ENCODE results near the gene PAM. TPM values are rescaled to one million over a fixed set of nuclear protein-coding genes. Genes with fewer than 3 reads are reported as not detected.
"Not testable (repeated sequence)": the region's sequence is repeated elsewhere in the genome, so short reads cannot be mapped to it uniquely, and the experiment has no call there.

PAM gene
- total RNA-seq, 6 experiments from 2014 or later: 10.9 to 22.7 (median 16.8) TPM

DNA sequence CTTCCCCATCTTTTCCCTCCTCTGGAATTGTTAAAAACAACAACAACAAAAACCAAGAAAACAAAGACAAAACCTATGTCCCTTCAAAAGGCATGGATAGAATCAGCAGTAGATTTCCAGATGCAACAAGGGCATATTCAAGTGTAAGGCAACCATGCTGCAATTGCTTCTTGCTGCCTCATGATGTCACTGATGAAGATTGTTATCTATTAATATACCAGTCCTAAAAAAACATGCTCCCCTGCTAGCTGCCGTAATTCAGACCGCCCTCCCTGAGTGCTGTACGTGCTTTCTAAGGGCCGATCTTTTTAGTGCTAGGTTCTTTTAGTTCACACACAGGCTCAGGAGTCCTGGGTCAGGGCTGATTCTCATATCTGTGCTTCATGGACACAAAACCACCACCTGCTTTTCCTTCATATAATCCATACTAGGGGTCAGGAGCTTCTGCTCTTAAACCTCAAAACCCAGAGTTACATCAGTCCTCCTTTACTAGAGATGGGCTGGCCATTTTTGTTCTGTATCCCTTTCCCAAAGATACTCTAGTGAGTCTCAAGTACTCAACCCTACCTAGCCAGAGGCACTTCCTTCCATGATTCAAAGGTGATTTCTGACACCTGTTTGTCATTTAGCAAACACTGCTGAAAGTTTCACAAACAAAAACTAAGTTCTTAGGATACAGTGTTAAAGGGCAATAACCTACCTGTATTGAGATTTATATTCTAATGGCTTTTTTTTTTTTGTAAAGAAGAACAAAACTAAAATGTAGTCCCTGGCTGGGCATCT, 282.8 kb downstream of the PAM start:
- Histone ChIP-seq H3K36me3 (no peaks in the 10 kb centered on the region), H3K27ac (no peak overlapping the region), H3K4me1 (no peaks in the 10 kb centered on the region), H3K9me3 (no peaks in the 10 kb centered on the region), H3K4me3 (no peak overlapping the region), H3K27me3 (no peaks in the 10 kb centered on the region)
- no peak for DNase-seq
- WGBS (ENCODE audit: insufficient coverage, low coverage, low lambda C conversion rate, missing lambda C conversion rate): 88% methylated on average over 4 of the region's 4 CpGs
- TF ChIP-seq POLR2A (IDR thresholded peaks at IDR 0.05): no peak
- no peak for TF ChIP-seq CTCF (IDR thresholded peaks at IDR 0.05)
- intact Hi-C loops (cut with DNase I): no loop called here
- ATAC-seq: no peak

DNA sequence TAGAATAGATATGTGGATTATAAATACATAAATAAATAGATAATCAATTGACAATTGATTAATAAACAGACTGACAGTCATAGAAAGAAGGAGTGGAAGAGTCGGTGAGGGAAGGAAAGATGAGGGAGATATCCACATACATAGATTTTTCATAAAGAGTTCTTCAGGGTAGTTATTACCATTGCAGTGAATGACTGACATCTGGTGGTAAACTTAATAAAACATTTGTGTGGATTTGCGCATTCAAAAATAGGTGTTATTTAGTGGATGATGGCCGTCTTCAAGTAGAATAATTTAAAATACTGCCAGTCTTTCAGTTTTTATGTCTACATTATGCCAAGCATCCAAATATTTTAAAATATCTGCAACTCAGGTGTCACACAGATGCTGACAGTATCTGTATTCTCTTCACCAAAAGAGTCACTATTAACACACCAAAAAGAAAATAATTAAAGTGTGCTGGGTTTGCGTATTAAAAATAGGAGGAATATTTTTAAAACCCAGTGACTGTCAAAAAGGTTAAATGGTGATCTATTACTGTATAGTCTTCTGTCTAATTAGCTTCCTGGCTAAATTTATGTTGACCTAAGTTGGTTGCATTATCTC, 286.1 kb downstream of the PAM start:
- Histone ChIP-seq H3K4me3 (no peak overlapping the region), H3K9me3 (no peaks in the 10 kb centered on the region), H3K4me1 (no peaks in the 10 kb centered on the region), H3K27ac (no peak overlapping the region), H3K36me3 (no peaks in the 10 kb centered on the region), H3K27me3 (no peaks in the 10 kb centered on the region)
- intact Hi-C loops (cut with DNase I): no loop called here
- WGBS (ENCODE audit: insufficient coverage, low coverage, low lambda C conversion rate, missing lambda C conversion rate): 24% methylated on average over 4 of the region's 4 CpGs
- TF ChIP-seq CTCF (IDR thresholded peaks at IDR 0.05): peak; percentile 49 to 61 (median 56)
- no peak for TF ChIP-seq POLR2A (IDR thresholded peaks at IDR 0.05)
- peak; percentile 36 to 63 (median 58) for ATAC-seq
- no peak for DNase-seq

DNA sequence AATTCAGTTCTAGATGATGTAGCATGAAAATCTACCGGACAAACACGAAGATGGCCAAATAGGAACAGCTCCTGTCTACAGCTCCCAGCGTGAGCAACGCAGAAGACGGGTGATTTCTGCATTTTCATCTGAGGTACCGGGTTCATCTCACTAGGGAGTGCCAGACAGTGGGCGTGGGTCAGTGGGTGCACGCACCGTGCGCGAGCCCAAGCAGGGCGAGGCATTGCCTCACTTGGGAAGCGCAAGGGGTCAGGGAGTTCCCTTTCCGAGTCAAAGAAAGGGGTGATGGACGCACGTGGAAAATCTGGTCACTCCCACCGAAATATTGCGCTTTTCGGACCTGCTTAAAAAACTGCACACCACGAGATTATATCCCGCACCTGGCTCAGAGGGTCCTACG, 291.6 kb downstream of the PAM start:
- H3K27me3 ChIP-seq; H3K4me1 ChIP-seq; ATAC-seq; H3K9me3 ChIP-seq; DNase-seq; H3K27ac ChIP-seq; H3K36me3 ChIP-seq; intact Hi-C loops (cut with DNase I); H3K4me3 ChIP-seq: not testable (repeated sequence)
- WGBS (ENCODE audit: insufficient coverage, low coverage, low lambda C conversion rate, missing lambda C conversion rate): 94% methylated on average over 16 of the region's 22 CpGs

GRCh38 chr5:103057208-103058130, 302.4 kb downstream of the PAM start:
- Histone ChIP-seq H3K27me3 (no peaks in the 10 kb centered on the region), H3K4me1 (no peaks in the 10 kb centered on the region), H3K4me3 (no peak overlapping the region), H3K9me3 (no peaks in the 10 kb centered on the region), H3K27ac (no peak overlapping the region), H3K36me3 (no peaks in the 10 kb centered on the region)
- 58% methylated on average over 5 of the region's 7 CpGs for WGBS (ENCODE audit: insufficient coverage, low coverage, low lambda C conversion rate, missing lambda C conversion rate)
- DNase-seq (no peak), ATAC-seq (no peak)
- no peak for TF ChIP-seq CTCF (IDR thresholded peaks at IDR 0.05)
- no peak for TF ChIP-seq POLR2A (IDR thresholded peaks at IDR 0.05)
- intact Hi-C loops (cut with DNase I): no loop called here
